Astrocyte (in vitro differentiated cells and primary cell): Measurements from ENCODE around the gene LACRT.

Source experiments
- CTCF ChIP-seq: IDR thresholded peaks from 2 replicates; pipeline ENCODE4 v1.5.1; 2011; ENCODE audit warnings: low read depth, mild to moderate bottlenecking, inconsistent platforms, low read length, moderate library complexity; ENCODE audit not compliant: insufficient read depth
- EZH2 ChIP-seq: IDR thresholded peaks from 2 replicates; pipeline ENCODE4 v1.6.1; 2012; ENCODE audit warnings: mild to moderate bottlenecking, low read length, inconsistent platforms; ENCODE audit not compliant: insufficient read depth

- TF ChIP-seq CTCF (no peak), EZH2 (no peak)
These were observed 39.2 kb downstream of the LACRT start for GRCh38 chr12:54595471-54595870.
